Panc1 (cell line): ENCODE data around the gene DEPDC5. TPM values are rescaled to one million over a fixed set of nuclear protein-coding genes. Genes with fewer than 3 reads are reported as not detected.

Experiments
- ATAC-seq: fragments of 200-7000 bp; cut with Tn5 transposase; 2 replicates; pipeline ENCODE4 v1.9.1; 2020; ENCODE audit warnings: mild to moderate bottlenecking, moderate library complexity
- BruUV-seq: library from RNA; stranded (reverse); fragments of 400-500 nt; replicated peaks from 2 replicates; lab custom pipeline; 2021; lab: Mats Ljungman, UMichigan
- CTCF ChIA-PET: fragments of 300-600 bp; sonication (Branson Sonifier 250); formaldehyde crosslinking; loops from one replicate; lab custom pipeline; 2022; ENCODE audit warnings: antibody characterized with exemption; lab: Charles Lee
- POLR2A ChIA-PET: fragments of 300-600 bp; sonication (Branson Sonifier 250); formaldehyde crosslinking; loops from one replicate; lab custom pipeline; 2022; ENCODE audit warnings: antibody characterized with exemption; lab: Charles Lee
- DNase-seq: peaks from one replicate; pipeline ENCODE4 v3.0.0-alpha.2; 2010; ENCODE audit warnings: low read depth, low spot score
- H3K27ac ChIP-seq: 2 replicates; pipeline ENCODE4 v1.5.1; 2011; ENCODE audit warnings: mild to moderate bottlenecking, low read length, inconsistent platforms
- H3K27me3 ChIP-seq: fragments of 200-500 bp; sonication (Bioruptor generic); 2 replicates; pipeline ENCODE4 v1.6.0; 2014; ENCODE audit warnings: low read length, inconsistent platforms; ENCODE audit not compliant: control insufficient read depth, insufficient read depth
- H3K36me3 ChIP-seq: fragments of 200-500 bp; sonication (Bioruptor generic); 2 replicates; pipeline ENCODE4 v1.5.1; 2014; ENCODE audit warnings: inconsistent platforms, mild to moderate bottlenecking, low read length, moderate library complexity; ENCODE audit not compliant: control insufficient read depth, insufficient read depth
- H3K4me1 ChIP-seq: 2 replicates; pipeline ENCODE4 v1.5.1; 2011; ENCODE audit warnings: inconsistent platforms, mild to moderate bottlenecking, low read length, moderate library complexity; ENCODE audit not compliant: control insufficient read depth, insufficient read depth
- H3K4me3 ChIP-seq, 2 experiments: 2 replicates each; pipeline ENCODE4 v1.5.1; 2011 to 2012; ENCODE audit warnings: low read depth in 2 of 2, low read length in 2 of 2, mild to moderate bottlenecking in 2 of 2, inconsistent platforms in 1 of 2, moderate library complexity in 1 of 2
- H3K9me3 ChIP-seq: fragments of 200-500 bp; sonication (Bioruptor generic); 2 replicates; pipeline ENCODE4 v1.5.1; 2014; ENCODE audit warnings: low read depth, mild to moderate bottlenecking, inconsistent platforms, low read length, moderate library complexity; ENCODE audit not compliant: control insufficient read depth, insufficient read depth
- CTCF ChIP-seq: fragments of 450-650 bp; IDR thresholded peaks from 2 replicates; pipeline ENCODE4 v1.5.1; 2017; ENCODE audit warnings: mild to moderate bottlenecking
- POLR2AphosphoS5 ChIP-seq: IDR thresholded peaks from 2 replicates; pipeline ENCODE4 v1.6.1; 2012; ENCODE audit warnings: mild to moderate bottlenecking, low read depth, low read length, moderate library complexity
- REST ChIP-seq, 2 experiments: IDR thresholded peaks; 2 replicates each; pipeline ENCODE4 v1.6.1; 2011 to 2012; ENCODE audit warnings: low read depth in 2 of 2, control low read depth in 1 of 2, low read length in 1 of 2, mild to moderate bottlenecking in 1 of 2, moderate library complexity in 1 of 2; ENCODE audit not compliant: insufficient read depth in 1 of 2
- SIN3A ChIP-seq: IDR thresholded peaks from 2 replicates; pipeline ENCODE4 v1.6.1; 2012; ENCODE audit warnings: low read depth, mild to moderate bottlenecking, low read length, moderate library complexity, borderline replicate concordance; ENCODE audit not compliant: insufficient read depth
- TCF7L2 ChIP-seq: IDR thresholded peaks from 2 replicates; pipeline ENCODE4 v1.6.1; 2011; ENCODE audit warnings: mild to moderate bottlenecking, low read depth, low read length, inconsistent platforms
- in situ Hi-C: cut with HindIII; loops from 2 replicates; pipeline ENCODE4 v1.10.0; 2016; ENCODE audit warnings: low sequenced_read_pairs, low pct_unique_long_range_greater_than_20kb
- intact Hi-C: fragments of 100-400 bp; cut with micrococcal nuclease; formaldehyde crosslinking; loops from one replicate; pipeline ENCODE4 v1.10.0; 2022; ENCODE audit not compliant: unreplicated experiment
- total RNA-seq: library from RNA; stranded (reverse); gene quantifications from one replicate; pipeline ENCODE4 v1.2.1, GENCODE V29; 2021; ENCODE audit not compliant: unreplicated experiment

DEPDC5 gene
- total RNA-seq, 1 experiment from 2014 or later: 20.2 TPM

GRCh38 chr22:31952094-31952401 is 198.2 kb downstream of the DEPDC5 start:
- no TSS peak for BruUV-seq
- no peaks in the 10 kb centered on the region for H3K9me3 ChIP-seq
- no peaks in the 10 kb centered on the region for H3K27me3 ChIP-seq
- in situ Hi-C loops (loop anchor here (25.0 kb wide), 1 partner anchor 240 kb away; no protein-coding TSS in a partner anchor), intact Hi-C loops (no loop called here)
- DNase-seq (no peak), ATAC-seq (0 out of 2 replicates have a peak, but pooled peaks have one; percentile 32)
- TF ChIP-seq REST (IDR thresholded peaks at IDR 0.05; ENCODE audit: insufficient read depth in 1 of 2, low read depth in 2 of 2, low read length in 1 of 2) (no peak), SIN3A (no peak), TCF7L2 (no peak), POLR2AphosphoS5 (no peak), CTCF (no peak)
- peaks cover 15% of the 10 kb centered on the region for H3K36me3 ChIP-seq
- H3K4me3 ChIP-seq: no peak overlapping the region
- H3K4me1 ChIP-seq: peaks cover 24% of the 10 kb centered on the region
- CTCF ChIA-PET: no interaction called here
- H3K27ac ChIP-seq: no peak overlapping the region
- POLR2A ChIA-PET: no interaction called here

GRCh38 chr22:31952472-31952871 is 198.7 kb downstream of the DEPDC5 start:
- intact Hi-C loops: no loop called here
- H3K4me1 ChIP-seq: peaks cover 22% of the 10 kb centered on the region
- TF ChIP-seq CTCF (no peak), POLR2AphosphoS5 (no peak), TCF7L2 (no peak), SIN3A (no peak), REST (IDR thresholded peaks at IDR 0.05; ENCODE audit: insufficient read depth in 1 of 2, low read depth in 2 of 2, low read length in 1 of 2) (no peak)
- H3K27ac ChIP-seq: no peak overlapping the region
- H3K27me3 ChIP-seq: no peaks in the 10 kb centered on the region
- H3K4me3 ChIP-seq: no peak overlapping the region
- no TSS peak for BruUV-seq
- peak; percentile 52 for DNase-seq
- no peak for ATAC-seq
- peaks cover 18% of the 10 kb centered on the region for H3K36me3 ChIP-seq
- POLR2A ChIA-PET: no interaction called here
- CTCF ChIA-PET: no interaction called here
- H3K9me3 ChIP-seq: no peaks in the 10 kb centered on the region
- in situ Hi-C loops: loop anchor here (25.0 kb wide), 1 partner anchor 240 kb away; no protein-coding TSS in a partner anchor
